Hepatocyte (in vitro differentiated cells): Measurements from ENCODE around the gene STXBP6. TPM values are rescaled to one million over a fixed set of nuclear protein-coding genes. Genes with fewer than 3 reads are reported as not detected.

Source experiments
- DNase-seq: peaks from one replicate; pipeline ENCODE4 v3.0.0-alpha.2; 2016; ENCODE audit warnings: low spot score
- H2AFZ ChIP-seq: fragments of 200-600 bp; sonication (generic); 2 replicates; pipeline ENCODE4 v1.6.0; 2016; ENCODE audit warnings: antibody characterized with exemption, mild to moderate bottlenecking
- H3K27ac ChIP-seq: fragments of 200-600 bp; sonication (generic); 2 replicates; pipeline ENCODE4 v1.5.1; 2016; ENCODE audit warnings: mild to moderate bottlenecking
- H3K27me3 ChIP-seq: fragments of 200-600 bp; sonication (generic); 2 replicates; pipeline ENCODE4 v1.6.1; 2016
- H3K36me3 ChIP-seq: fragments of 200-600 bp; sonication (generic); replicated peaks from 2 replicates; pipeline ENCODE4 v1.5.1; 2016; ENCODE audit warnings: low read depth; ENCODE audit not compliant: insufficient read depth
- H3K4me1 ChIP-seq: fragments of 200-600 bp; sonication (generic); 2 replicates; pipeline ENCODE4 v1.5.1; 2016; ENCODE audit warnings: mild to moderate bottlenecking, moderate library complexity; ENCODE audit not compliant: insufficient read depth
- H3K4me2 ChIP-seq: fragments of 200-600 bp; sonication (generic); 2 replicates; pipeline ENCODE4 v1.6.0; 2016
- H3K4me3 ChIP-seq: fragments of 200-600 bp; sonication (generic); 2 replicates; pipeline ENCODE4 v1.5.1; 2016; ENCODE audit warnings: mild to moderate bottlenecking
- H3K79me2 ChIP-seq: fragments of 200-600 bp; sonication (generic); 2 replicates; pipeline ENCODE4 v1.6.0; 2017; ENCODE audit warnings: mild to moderate bottlenecking
- H3K9me2 ChIP-seq: fragments of 200-600 bp; sonication (generic); replicated peaks from 2 replicates; pipeline ENCODE4 v1.6.0; 2017; ENCODE audit warnings: mild to moderate bottlenecking; ENCODE audit not compliant: insufficient read depth
- H3K9me3 ChIP-seq: fragments of 200-600 bp; sonication (generic); 2 replicates; pipeline ENCODE4 v1.5.1; 2016; ENCODE audit warnings: low read depth, mild to moderate bottlenecking
- H4K20me1 ChIP-seq: fragments of 200-600 bp; sonication (generic); 2 replicates; pipeline ENCODE4 v1.6.0; 2016; ENCODE audit warnings: mild to moderate bottlenecking; ENCODE audit not compliant: insufficient read depth, poor library complexity, severe bottlenecking
- CTCF ChIP-seq: fragments of 200-600 bp; sonication (generic); IDR thresholded peaks from 2 replicates; pipeline ENCODE4 v1.5.1; 2016; ENCODE audit warnings: antibody characterized with exemption, mild to moderate bottlenecking; ENCODE audit not compliant: poor library complexity
- EZH2 ChIP-seq: fragments of 200-600 bp; sonication (generic); IDR thresholded peaks from 2 replicates; pipeline ENCODE4 v1.6.1; 2016; ENCODE audit warnings: antibody characterized with exemption, mild to moderate bottlenecking, borderline replicate concordance
- EZH2phosphoT487 ChIP-seq: fragments of 200-600 bp; sonication (generic); IDR thresholded peaks from one replicate; pipeline ENCODE4 v1.6.1; 2018; ENCODE audit warnings: antibody characterized with exemption, mild to moderate bottlenecking, low read depth, moderate library complexity; ENCODE audit not compliant: unreplicated experiment, severe bottlenecking
- WGBS: methylation state at CpG from one replicate; pipeline ENCODE4 v1.1.6; 2016; ENCODE audit warnings: low lambda C conversion rate; ENCODE audit errors: missing lambda C conversion rate; 5-methylcytosine and 5-hydroxymethylcytosine counted together
- polyA plus RNA-seq: library from polyadenylated mRNA; unstranded; fragments of >200 nt; fragmentation: Nextera tagmentation; extraction: Ambion mirVana; gene quantifications from 2 replicates; pipeline ENCODE4 v1.2.1, GENCODE V29; 2016
- total RNA-seq: library from RNA; depleted of rRNA; stranded (reverse); fragments of >200 nt; gene quantifications from 2 replicates; pipeline ENCODE4 v1.2.3, GENCODE V29; 2014

The STXBP6 gene
- total and polyA plus RNA-seq, 2 experiments from 2014 or later: 34.1 to 44.9 TPM

DNA sequence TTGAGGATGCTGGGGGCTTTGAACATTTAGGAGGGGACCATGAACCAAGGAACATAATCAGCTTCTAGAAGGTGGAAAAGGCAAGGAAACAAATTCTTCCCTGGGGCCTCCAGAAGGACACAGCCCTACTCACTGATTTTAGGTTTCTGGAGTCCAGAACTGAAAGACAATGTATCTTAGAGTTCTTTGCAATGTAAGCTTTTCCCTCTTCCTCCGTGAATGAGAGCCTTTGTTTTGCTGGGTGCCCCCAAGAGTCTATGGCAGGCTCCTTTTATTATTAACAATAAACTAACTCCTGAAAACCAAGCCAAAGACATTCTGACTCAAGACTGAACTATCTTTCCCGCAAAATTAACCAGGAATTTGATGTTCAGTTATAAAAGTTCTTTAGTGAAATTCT, 204.1 kb downstream of the STXBP6 start:
- Histone ChIP-seq H3K27me3 (no peaks in the 10 kb centered on the region), H2AFZ (no peak overlapping the region), H3K4me2 (no peak overlapping the region), H3K36me3 (no peaks in the 10 kb centered on the region), H3K9me3 (no peaks in the 10 kb centered on the region), H3K27ac (no peak overlapping the region), H3K9me2 (no peaks in the 10 kb centered on the region), H3K4me1 (peaks cover 11% of the 10 kb centered on the region), H4K20me1 (no peaks in the 10 kb centered on the region), H3K79me2 (no peaks in the 10 kb centered on the region), H3K4me3 (no peak overlapping the region)
- TF ChIP-seq EZH2phosphoT487: no peak
- no peak for TF ChIP-seq EZH2
- no peak for TF ChIP-seq CTCF
- 90% methylated on average over 2 of the region's 2 CpGs for WGBS
- no peak for DNase-seq

DNA sequence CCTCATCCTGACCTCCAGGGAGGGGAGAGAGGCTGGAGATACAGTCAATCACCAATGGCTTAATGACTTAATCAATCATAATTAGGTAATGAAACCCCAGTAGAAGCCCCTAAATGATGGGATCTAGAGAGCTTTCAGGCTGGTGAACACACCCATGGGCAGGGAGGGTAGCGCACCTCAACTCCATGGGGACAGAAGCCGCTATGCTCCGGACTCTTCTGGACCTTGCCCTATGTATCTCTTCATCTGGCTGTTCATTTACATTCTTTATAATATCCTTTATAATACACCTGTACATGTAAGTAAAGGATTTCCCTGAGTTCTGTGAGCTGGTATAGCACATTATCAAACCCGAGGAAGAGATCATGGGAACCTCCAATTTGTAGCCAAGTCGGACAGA, 205.9 kb downstream of the STXBP6 start:
- no peaks in the 10 kb centered on the region for H3K79me2 ChIP-seq
- no peak for DNase-seq
- H3K4me2 ChIP-seq: no peak overlapping the region
- TF ChIP-seq EZH2 (no peak), EZH2phosphoT487 (no peak), CTCF (no peak)
- WGBS: 94% methylated on average over 5 of the region's 5 CpGs
- H3K4me3 ChIP-seq: no peak overlapping the region
- no peak overlapping the region for H3K27ac ChIP-seq
- H3K9me3 ChIP-seq: no peaks in the 10 kb centered on the region
- no peaks in the 10 kb centered on the region for H3K9me2 ChIP-seq
- H2AFZ ChIP-seq: no peak overlapping the region
- H3K27me3 ChIP-seq: no peaks in the 10 kb centered on the region
- peaks cover 23% of the 10 kb centered on the region for H3K4me1 ChIP-seq
- no peaks in the 10 kb centered on the region for H3K36me3 ChIP-seq
- H4K20me1 ChIP-seq: no peaks in the 10 kb centered on the region

GRCh38 chr14:24843494-24843893, 206.5 kb downstream of the STXBP6 start:
- DNase-seq: no peak
- Histone ChIP-seq H3K9me3 (no peaks in the 10 kb centered on the region), H3K9me2 (no peaks in the 10 kb centered on the region), H3K4me2 (no peak overlapping the region), H3K36me3 (no peaks in the 10 kb centered on the region), H4K20me1 (no peaks in the 10 kb centered on the region), H3K27ac (no peak overlapping the region), H2AFZ (no peak overlapping the region), H3K79me2 (no peaks in the 10 kb centered on the region), H3K4me3 (no peak overlapping the region), H3K4me1 (peaks cover 28% of the 10 kb centered on the region), H3K27me3 (no peaks in the 10 kb centered on the region)
- WGBS: 55% methylated on average over 2 of the region's 2 CpGs
- no peak for TF ChIP-seq EZH2phosphoT487
- TF ChIP-seq EZH2: no peak
- no peak for TF ChIP-seq CTCF

DNA sequence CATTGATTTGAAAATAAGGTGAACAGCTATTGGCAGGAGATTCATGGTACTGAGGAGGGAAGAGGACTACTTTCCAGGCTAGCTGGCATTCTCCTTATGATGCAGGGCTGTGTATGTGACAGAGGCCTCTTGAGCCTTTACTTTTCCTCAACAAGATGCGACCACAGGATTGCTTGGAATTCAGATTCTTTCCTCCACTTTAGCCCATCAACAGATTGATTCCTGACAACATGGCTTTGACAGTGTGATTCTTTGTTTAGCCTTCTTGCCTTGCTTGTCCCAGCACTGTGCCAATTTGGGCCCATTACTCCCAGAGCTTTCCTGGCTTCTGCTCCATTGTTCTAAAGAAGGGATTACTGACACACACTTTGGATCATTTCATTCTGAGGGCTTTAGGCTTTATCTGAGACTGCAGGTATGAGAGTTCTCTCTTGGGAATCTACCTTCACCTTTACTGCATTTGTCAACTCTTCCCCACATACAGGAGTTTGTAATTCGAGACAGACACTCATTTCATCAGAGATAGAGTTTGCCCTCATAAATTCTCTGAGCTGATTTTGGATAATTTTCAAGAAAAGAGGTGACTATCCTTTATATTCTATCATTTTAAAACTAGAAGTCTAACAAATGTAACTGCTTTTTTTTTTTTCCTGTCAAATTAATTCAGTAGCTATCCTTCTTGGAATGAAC, 209.6 kb downstream of the STXBP6 start:
- no peak overlapping the region for H3K4me3 ChIP-seq
- H3K79me2 ChIP-seq: no peaks in the 10 kb centered on the region
- no peak for DNase-seq
- 65% methylated on average over 2 of the region's 2 CpGs for WGBS
- H3K36me3 ChIP-seq: no peaks in the 10 kb centered on the region
- no peaks in the 10 kb centered on the region for H3K9me3 ChIP-seq
- peak overlapping the region; percentile 15 for H3K4me2 ChIP-seq
- H3K4me1 ChIP-seq: peaks cover 27% of the 10 kb centered on the region
- no peak overlapping the region for H2AFZ ChIP-seq
- peak overlapping the region; percentile 75 for H3K27ac ChIP-seq
- no peaks in the 10 kb centered on the region for H3K27me3 ChIP-seq
- H4K20me1 ChIP-seq: no peaks in the 10 kb centered on the region
- TF ChIP-seq EZH2phosphoT487 (no peak), CTCF (no peak), EZH2 (no peak)
- H3K9me2 ChIP-seq: no peaks in the 10 kb centered on the region
